Brain microvascular endothelial cell (primary cell): ENCODE measurements around the gene VPS11.

ENCODE experiments used
- DNase-seq: peaks from one replicate; pipeline ENCODE4 v3.0.0-alpha.2; 2020
- H3K27ac ChIP-seq: fragments of 250-450 bp; sonication (Bioruptor Pico); 2 replicates; pipeline ENCODE4 v1.5.1; 2020; ENCODE audit warnings: mild to moderate bottlenecking, moderate library complexity
- H3K27me3 ChIP-seq: fragments of 250-450 bp; sonication (Bioruptor Pico); replicated peaks from 2 replicates; pipeline ENCODE4 v1.5.1; 2020; ENCODE audit warnings: mild to moderate bottlenecking
- H3K36me3 ChIP-seq: fragments of 250-450 bp; sonication (Bioruptor Pico); replicated peaks from 2 replicates; pipeline ENCODE4 v1.5.1; 2020; ENCODE audit warnings: mild to moderate bottlenecking
- H3K4me3 ChIP-seq: 2 replicates; pipeline ENCODE4 v1.5.1; 2011; ENCODE audit warnings: low read depth, mild to moderate bottlenecking, control low read depth, low read length, moderate library complexity
- CTCF ChIP-seq: IDR thresholded peaks from 2 replicates; pipeline ENCODE4 v1.5.1; 2011; ENCODE audit warnings: low read depth, mild to moderate bottlenecking, moderate library complexity, low read length, control low read depth, inconsistent platforms; ENCODE audit errors: missing control alignments
- in situ Hi-C: cut with HindIII; loops from 2 replicates; pipeline ENCODE4 v1.10.0; 2017; ENCODE audit warnings: low sequenced_read_pairs, low pct_ligation_motif_present

VPS11 gene

DNA sequence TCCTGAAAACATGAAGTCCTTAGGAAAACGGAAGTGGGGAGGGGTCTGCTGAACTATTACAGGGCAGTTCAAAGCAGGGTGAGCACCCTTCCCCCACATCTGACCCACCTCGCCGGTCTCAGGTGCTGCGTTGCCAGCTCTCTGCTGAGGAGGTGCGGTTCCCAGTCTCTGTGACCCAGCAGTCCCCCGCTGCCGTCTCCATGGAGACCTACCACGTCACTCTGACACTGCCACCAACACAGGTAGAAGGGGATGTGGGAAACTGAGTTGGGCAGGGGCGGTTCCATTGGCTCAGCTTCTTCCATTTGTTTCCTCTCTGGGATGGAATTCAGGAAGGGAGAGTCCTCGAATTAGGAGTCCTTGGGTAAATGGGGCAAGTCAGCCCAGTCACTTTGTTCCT lies 42.8 kb downstream of the VPS11 start:
- no peak for TF ChIP-seq CTCF
- Histone ChIP-seq H3K4me3 (no peak overlapping the region), H3K27ac (no peak overlapping the region), H3K36me3 (peaks cover 49% of the 10 kb centered on the region), H3K27me3 (no peaks in the 10 kb centered on the region)
- DNase-seq = no peak
- in situ Hi-C loops = no loop called here

- in situ Hi-C loops = no loop called here
- Histone ChIP-seq H3K36me3 (peaks cover 57% of the 10 kb centered on the region), H3K4me3 (no peak overlapping the region), H3K27me3 (no peaks in the 10 kb centered on the region), H3K27ac (no peak overlapping the region)
- no peak for TF ChIP-seq CTCF
- no peak for DNase-seq
Observed at GRCh38 chr11:119111361-119111925, 43.8 kb downstream of the VPS11 start.

DNA sequence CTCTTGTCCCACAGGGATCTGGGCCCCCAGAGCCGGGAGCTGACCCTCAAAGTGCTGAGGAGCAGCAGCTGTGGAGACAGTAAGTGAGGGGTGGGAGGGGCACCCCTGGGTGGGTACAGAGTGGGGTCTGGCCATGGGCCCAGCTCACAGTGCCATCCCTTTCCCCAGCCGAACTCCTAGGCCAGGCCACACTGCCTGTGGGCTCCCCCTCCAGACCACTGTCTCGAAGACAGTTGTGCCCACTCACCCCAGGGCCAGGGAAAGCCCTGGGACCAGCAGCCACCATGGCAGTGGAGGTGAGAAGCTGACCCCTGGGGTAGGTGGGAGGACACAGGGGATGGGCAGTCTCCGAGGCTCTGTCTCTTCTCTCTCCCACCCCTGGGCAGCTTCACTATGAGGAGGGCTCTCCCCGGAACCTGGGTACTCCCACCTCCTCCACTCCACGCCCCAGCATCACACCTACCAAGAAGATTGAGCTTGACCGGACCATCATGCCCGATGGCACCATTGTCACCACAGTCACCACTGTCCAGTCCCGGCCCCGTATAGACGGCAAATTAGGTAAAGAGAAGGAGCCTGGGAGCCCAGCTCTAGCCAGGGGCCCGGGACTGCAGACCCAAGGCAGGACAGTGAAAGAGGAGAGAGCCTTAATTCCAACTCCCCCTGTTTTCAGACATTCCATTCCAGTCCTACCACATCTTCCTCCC lies 44.8 kb downstream of the VPS11 start:
- no peak for DNase-seq
- Histone ChIP-seq H3K4me3 (no peak overlapping the region), H3K27me3 (no peaks in the 10 kb centered on the region), H3K27ac (no peak overlapping the region), H3K36me3 (peaks cover 57% of the 10 kb centered on the region)
- no peak for TF ChIP-seq CTCF
- in situ Hi-C loops = no loop called here

DNA sequence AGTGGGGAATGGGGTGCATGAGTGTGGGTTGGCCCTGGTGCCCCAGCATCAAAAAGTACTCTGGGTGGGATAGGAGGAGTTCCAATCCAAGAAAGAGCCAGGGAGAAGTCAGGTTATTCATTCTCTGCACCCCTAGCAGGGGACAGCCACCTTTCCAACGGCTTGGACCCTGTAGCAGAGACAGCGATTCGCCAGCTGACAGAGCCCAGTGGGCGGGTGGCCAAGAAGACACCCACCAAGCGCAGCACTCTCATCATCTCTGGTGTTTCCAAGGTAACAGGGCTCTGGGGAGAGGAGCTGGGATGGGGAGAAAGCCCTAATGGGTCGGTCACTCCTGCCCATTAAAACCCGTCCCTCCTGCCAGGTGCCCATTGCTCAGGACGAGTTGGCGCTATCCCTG lies 46.1 kb downstream of the VPS11 start:
- no peak for TF ChIP-seq CTCF
- Histone ChIP-seq H3K27me3 (no peaks in the 10 kb centered on the region), H3K27ac (no peak overlapping the region), H3K4me3 (no peak overlapping the region), H3K36me3 (peaks cover 57% of the 10 kb centered on the region)
- no peak for DNase-seq
- in situ Hi-C loops = no loop called here

- no peak overlapping the region for H3K4me3 ChIP-seq
- no peak for TF ChIP-seq CTCF
- H3K27ac ChIP-seq = no peak overlapping the region
- no peak for DNase-seq
- peaks cover 57% of the 10 kb centered on the region for H3K36me3 ChIP-seq
- in situ Hi-C loops = no loop called here
- H3K27me3 ChIP-seq = no peaks in the 10 kb centered on the region
Observed at GRCh38 chr11:119114351-119114750, 46.7 kb downstream of the VPS11 start.
